MV-4-11 (cell line): ENCODE measurements around the gene HADH.
"Not testable (repeated sequence)": the region's sequence is repeated elsewhere in the genome, so short reads cannot be mapped to it uniquely, and the experiment has no call there.

Experiments
- DNase-seq: peaks from one replicate; lab custom pipeline; 2025; lab: John Stamatoyannopoulos, UW

HADH gene

GRCh38 chr4:107996949-107997788 is 7.5 kb downstream of the HADH start:
- peak; percentile 78 for DNase-seq

GRCh38 chr4:107997794-107998193 is 8.1 kb downstream of the HADH start:
- no peak for DNase-seq

GRCh38 chr4:107999932-108000539 is 10.3 kb downstream of the HADH start:
- peak; percentile 58 for DNase-seq

- DNase-seq, result no peak
Measured at GRCh38 chr4:108001540-108002135, 11.9 kb downstream of the HADH start.

- no peak for DNase-seq
Measured at GRCh38 chr4:108003982-108004515, 14.4 kb downstream of the HADH start.

GRCh38 chr4:108004646-108005045 is 15.0 kb downstream of the HADH start:
- no peak for DNase-seq

- no peak for DNase-seq
Measured at GRCh38 chr4:108005807-108006206, 16.1 kb downstream of the HADH start.

GRCh38 chr4:108006361-108006760 is 16.7 kb downstream of the HADH start:
- no peak for DNase-seq

GRCh38 chr4:108007984-108008383 is 18.3 kb downstream of the HADH start:
- no peak for DNase-seq

GRCh38 chr4:108008721-108009120 is 19.0 kb downstream of the HADH start:
- no peak for DNase-seq

GRCh38 chr4:108010167-108010566 is 20.5 kb downstream of the HADH start:
- no peak for DNase-seq

- not testable (repeated sequence) for DNase-seq
Measured at GRCh38 chr4:108012382-108012781, 22.7 kb downstream of the HADH start.

- DNase-seq, result no peak
Measured at GRCh38 chr4:108013327-108013726, 23.6 kb downstream of the HADH start.

GRCh38 chr4:108013955-108014354 is 24.3 kb downstream of the HADH start:
- no peak for DNase-seq

- peak; percentile 36 for DNase-seq
Measured at GRCh38 chr4:108018040-108018883, 28.6 kb downstream of the HADH start.

- DNase-seq, result no peak
Measured at GRCh38 chr4:108018884-108019187, 29.1 kb downstream of the HADH start.

GRCh38 chr4:108024085-108024877 is 34.6 kb downstream of the HADH start:
- DNase-seq, result no peak

GRCh38 chr4:108024878-108025165 is 35.1 kb downstream of the HADH start:
- no peak for DNase-seq

- no peak for DNase-seq
Measured at GRCh38 chr4:108029016-108029720, 39.5 kb downstream of the HADH start.

- no peak for DNase-seq
Measured at GRCh38 chr4:108029731-108030130, 40.0 kb downstream of the HADH start.

- DNase-seq, result peak; percentile 56
Measured at GRCh38 chr4:108030332-108030731, 40.6 kb downstream of the HADH start.
